Breast epithelium (tissue), 4 donors: ENCODE results near the gene RGS9. TPM values are rescaled to one million over a fixed set of nuclear protein-coding genes. Genes with fewer than 3 reads are reported as not detected.
"Not testable (repeated sequence)": the region's sequence is repeated elsewhere in the genome, so short reads cannot be mapped to it uniquely, and the experiment has no call there.

ENCODE experiments used
- DNase-seq, 2 donors: peaks; one replicate each; pipeline ENCODE4 v3.0.0-alpha.2; 2019; ENCODE audit warnings: low spot score in 2 of 2
- H3K27ac ChIP-seq, 2 donors: fragments of 200-600 bp; sonication (generic) in 1 of 2; one replicate each; pipeline ENCODE4 v1.5.1; 2016 to 2019; ENCODE audit warnings: mild to moderate bottlenecking in 1 of 2
- H3K27me3 ChIP-seq, 2 donors: fragments of 200-600 bp; sonication (generic) in 1 of 2; one replicate each; pipeline versions ENCODE4 v1.5.1 to v1.6.0; 2017 to 2019; ENCODE audit warnings: control low read depth in 1 of 2, mild to moderate bottlenecking in 1 of 2
- H3K36me3 ChIP-seq: fragments of 200-600 bp; one replicate; pipeline ENCODE4 v1.5.1; 2019
- H3K4me1 ChIP-seq, 2 donors: fragments of 200-600 bp; sonication (generic); one replicate each; pipeline ENCODE4 v1.5.1; 2016 to 2019; ENCODE audit warnings: control low read depth in 1 of 2
- H3K4me3 ChIP-seq, 3 donors: fragments of 200-600 bp; sonication (generic); 1 replicate in 2 of 3; 2 replicates in 1 of 3; pipeline ENCODE4 v1.5.1; 2016 to 2019; ENCODE audit warnings: mild to moderate bottlenecking in 3 of 3, moderate library complexity in 2 of 3
- H3K9me3 ChIP-seq, 2 donors: fragments of 200-600 bp; sonication (generic) in 1 of 2; one replicate each; pipeline ENCODE4 v1.5.1; 2016 to 2019; ENCODE audit warnings: control low read depth in 1 of 2
- CTCF ChIP-seq, 3 donors: fragments of 450-650 bp; IDR thresholded peaks; one replicate each; pipeline ENCODE4 v1.5.1; 2016 to 2017; ENCODE audit warnings: antibody characterized with exemption in 3 of 3, mild to moderate bottlenecking in 3 of 3, moderate library complexity in 3 of 3
- POLR2A ChIP-seq: fragments of 450-650 bp; IDR thresholded peaks from one replicate; pipeline ENCODE4 v1.6.1; 2016; ENCODE audit warnings: antibody characterized with exemption, mild to moderate bottlenecking, moderate library complexity
- POLR2AphosphoS5 ChIP-seq, 3 donors: sonication (generic); formaldehyde crosslinking; IDR thresholded peaks; one replicate each; pipeline ENCODE4 v1.6.1; 2017; ENCODE audit warnings: antibody characterized with exemption in 3 of 3
- intact Hi-C: fragments of 100-400 bp; cut with DNase I; formaldehyde crosslinking; loops from one replicate; pipeline ENCODE4 v1.15.1; 2023; ENCODE audit warnings: low total_unique reads
- total RNA-seq, 3 donors: library from RNA; depleted of rRNA; stranded (reverse); fragments of >200 nt; gene quantifications; one replicate each; pipeline ENCODE4 v1.1.0, GENCODE V29; 2016

RGS9 gene
- total RNA-seq, 3 donors from 2014 or later, result 1.6 to 6.9 (median 5.0) TPM

GRCh38 chr17:65175952-65176351 is 38.8 kb downstream of the RGS9 start:
- Histone ChIP-seq H3K4me1 (no peaks in the 10 kb centered on the region), H3K4me3 (no peak overlapping the region), H3K36me3 (no peaks in the 10 kb centered on the region), H3K27ac (no peak overlapping the region), H3K27me3 (no peaks in the 10 kb centered on the region), H3K9me3 (no peaks in the 10 kb centered on the region)
- DNase-seq, result no peak
- TF ChIP-seq POLR2AphosphoS5 (IDR thresholded peaks at IDR 0.05) (no peak), CTCF (IDR thresholded peaks at IDR 0.05) (no peak), POLR2A (no peak)
- intact Hi-C loops, result no loop called here

GRCh38 chr17:65176646-65177409 is 39.7 kb downstream of the RGS9 start:
- H3K27me3 ChIP-seq, result no peaks in the 10 kb centered on the region
- TF ChIP-seq POLR2AphosphoS5 (IDR thresholded peaks at IDR 0.05) (no peak), POLR2A (no peak), CTCF (IDR thresholded peaks at IDR 0.05) (no peak)
- DNase-seq, result no peak
- no peak overlapping the region for H3K27ac ChIP-seq
- no peaks in the 10 kb centered on the region for H3K4me1 ChIP-seq
- H3K9me3 ChIP-seq, result no peaks in the 10 kb centered on the region
- no peak overlapping the region for H3K4me3 ChIP-seq
- intact Hi-C loops, result no loop called here
- H3K36me3 ChIP-seq, result no peaks in the 10 kb centered on the region

DNA sequence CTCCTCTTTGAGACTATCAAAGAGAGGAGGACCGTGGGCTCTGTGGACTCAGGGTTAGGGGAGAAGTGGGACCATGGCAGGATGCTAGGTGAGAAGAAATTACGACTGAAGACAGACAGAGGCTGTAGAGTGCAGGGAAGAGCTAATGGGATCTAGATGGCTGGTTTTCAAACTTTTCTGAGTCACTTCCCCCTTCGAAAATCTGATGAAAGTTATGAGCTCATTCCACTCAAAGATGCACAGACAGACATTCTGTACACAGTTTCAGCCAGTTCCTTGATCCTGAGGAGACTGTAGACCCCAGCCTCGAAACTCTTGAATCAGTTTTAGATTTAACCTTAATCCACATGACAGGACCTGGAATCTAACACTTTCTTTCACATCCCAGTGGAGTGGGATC is 40.7 kb downstream of the RGS9 start:
- H3K4me3 ChIP-seq, result no peak overlapping the region
- intact Hi-C loops, result no loop called here
- H3K9me3 ChIP-seq, result no peaks in the 10 kb centered on the region
- H3K4me1 ChIP-seq, result no peaks in the 10 kb centered on the region
- TF ChIP-seq POLR2A (no peak), CTCF (IDR thresholded peaks at IDR 0.05) (no peak), POLR2AphosphoS5 (IDR thresholded peaks at IDR 0.05) (no peak)
- DNase-seq, result no peak
- no peaks in the 10 kb centered on the region for H3K36me3 ChIP-seq
- H3K27ac ChIP-seq, result no peak overlapping the region
- H3K27me3 ChIP-seq, result no peaks in the 10 kb centered on the region

GRCh38 chr17:65180276-65180675 is 43.1 kb downstream of the RGS9 start:
- H3K4me3 ChIP-seq, H3K4me1 ChIP-seq, intact Hi-C loops, DNase-seq, H3K9me3 ChIP-seq, H3K27ac ChIP-seq, H3K36me3 ChIP-seq, H3K27me3 ChIP-seq: not testable (repeated sequence)

GRCh38 chr17:65180752-65181236 is 43.6 kb downstream of the RGS9 start:
- intact Hi-C loops, H3K4me1 ChIP-seq, H3K36me3 ChIP-seq, H3K27me3 ChIP-seq, DNase-seq, H3K9me3 ChIP-seq, H3K27ac ChIP-seq, H3K4me3 ChIP-seq: not testable (repeated sequence)

DNA sequence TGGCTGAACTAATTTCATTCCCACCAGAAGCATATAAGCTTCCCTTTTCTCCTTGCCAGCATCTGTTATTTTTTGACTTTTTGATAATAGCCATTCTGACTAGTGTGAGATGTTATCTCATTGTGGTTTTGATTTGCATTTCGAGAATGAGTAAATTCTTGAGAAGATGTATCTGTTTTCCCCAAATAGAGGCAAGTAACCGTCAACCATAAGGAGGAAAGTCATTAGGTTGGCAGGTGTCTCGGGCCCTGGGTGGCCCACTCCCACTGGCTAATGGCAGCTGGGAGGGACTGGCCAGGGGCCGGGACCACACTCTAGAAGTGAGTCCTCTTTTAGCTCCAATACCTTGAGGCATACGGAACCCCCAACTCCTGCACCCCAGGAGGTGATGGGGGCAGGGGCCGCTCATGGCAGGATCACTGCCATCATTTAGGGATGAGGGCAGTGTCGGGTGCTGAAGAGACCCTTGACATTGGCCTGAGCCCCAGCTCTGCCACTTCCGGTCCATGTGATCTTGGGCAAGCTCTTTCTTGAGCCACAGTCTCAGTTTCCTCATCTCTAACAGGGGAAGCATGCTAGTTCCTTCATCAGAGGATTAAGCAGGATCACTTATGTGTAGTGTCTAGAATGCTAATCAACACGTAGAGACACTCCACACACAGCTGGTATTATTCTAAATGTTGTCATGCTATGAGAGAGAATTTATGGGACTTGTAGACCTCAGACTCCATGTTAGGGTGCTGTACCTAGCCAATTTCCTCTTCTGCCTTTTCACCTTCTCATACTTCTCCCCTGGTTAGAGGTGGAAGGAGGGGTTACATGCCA is 44.3 kb downstream of the RGS9 start:
- TF ChIP-seq POLR2A (no peak), POLR2AphosphoS5 (IDR thresholded peaks at IDR 0.05) (no peak), CTCF (IDR thresholded peaks at IDR 0.05) (no peak)

More for the DNA sequence above, 44.3 kb downstream of the RGS9 start:
- no peaks in the 10 kb centered on the region for H3K4me1 ChIP-seq
- no peaks in the 10 kb centered on the region for H3K27me3 ChIP-seq
- no peaks in the 10 kb centered on the region for H3K9me3 ChIP-seq
- no peak for DNase-seq
- no peak overlapping the region for H3K27ac ChIP-seq
- no peaks in the 10 kb centered on the region for H3K36me3 ChIP-seq
- intact Hi-C loops, result no loop called here
- H3K4me3 ChIP-seq, result no peak overlapping the region
